ENCODE results near the gene PHOX2A.
"Not testable (repeated sequence)": the region's sequence is repeated elsewhere in the genome, so short reads cannot be mapped to it uniquely, and the experiment has no call there.

The PHOX2A gene

DNA sequence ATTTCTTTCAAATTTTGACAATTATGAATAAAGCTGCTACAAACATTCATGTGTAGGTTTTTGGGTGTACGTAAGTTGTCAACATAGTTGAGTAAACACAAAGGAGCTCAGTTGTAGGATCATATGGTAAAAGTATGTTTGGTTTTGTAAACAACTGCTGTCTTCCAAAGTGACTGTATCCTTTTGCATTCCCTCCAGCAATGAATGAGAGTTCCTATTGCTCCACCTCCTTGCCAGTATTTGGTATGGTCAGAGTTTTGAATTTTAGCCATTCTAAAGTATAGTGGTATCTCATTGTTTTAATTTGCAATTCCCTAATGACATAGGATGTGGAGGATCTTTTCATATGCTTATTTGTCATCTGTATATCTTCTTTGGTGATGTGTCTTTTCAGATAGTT lies 28.0 kb upstream of the PHOX2A start:
- TF ChIP-seq TAF1 (IDR thresholded peaks at IDR 0.05; ENCODE audit: low read depth, low read length) = no peak
- no peak for TF ChIP-seq POLR2AphosphoS5 (IDR thresholded peaks at IDR 0.05; ENCODE audit: low read depth, low read length)
- no peak for TF ChIP-seq POU2F2 (IDR thresholded peaks at IDR 0.05; ENCODE audit: low read depth, low read length)
- no peak for TF ChIP-seq PAX5 (IDR thresholded peaks at IDR 0.05; ENCODE audit: insufficient read depth, low read length, severe bottlenecking)
- no peak for TF ChIP-seq SPI1 (IDR thresholded peaks at IDR 0.05; ENCODE audit: low read depth, low read length)
- TF ChIP-seq POLR2A (IDR thresholded peaks at IDR 0.05; ENCODE audit: low read depth, low read length) = no peak
- no peak for FAIRE-seq
- DNase-seq (ENCODE audit: insufficient read length, low spot score) = no peak

DNA sequence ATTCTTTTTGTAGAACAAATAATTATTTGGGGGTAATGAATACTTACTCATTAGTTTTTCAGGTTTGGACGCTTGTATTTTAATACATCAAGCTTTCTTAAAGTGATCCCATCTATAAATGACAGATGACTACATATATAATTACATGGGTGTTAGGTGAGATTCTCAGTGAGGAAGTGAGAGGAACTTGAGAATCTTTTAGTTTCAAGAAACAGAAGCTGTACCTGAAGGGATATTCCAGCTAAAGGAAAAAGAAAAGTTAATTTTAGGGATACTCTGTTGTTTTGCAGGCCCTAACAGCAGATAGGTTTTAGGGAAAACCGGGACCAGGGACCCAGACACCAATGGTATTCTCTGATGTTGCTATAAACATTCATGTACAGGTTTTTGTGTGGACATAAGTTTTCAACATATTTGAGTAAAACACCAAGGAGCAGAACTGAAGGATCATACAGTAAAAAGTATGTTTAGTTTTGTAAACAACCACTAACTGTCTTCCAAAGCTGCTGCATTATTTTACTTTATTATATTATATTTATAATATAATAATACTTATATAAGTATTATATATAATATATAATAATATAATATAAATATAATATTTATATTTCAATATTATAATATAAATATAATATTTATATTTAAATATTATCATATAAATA lies 24.1 kb upstream of the PHOX2A start:
- DNase-seq (ENCODE audit: insufficient read length, low spot score) (no peak), FAIRE-seq (no peak)
- TF ChIP-seq PAX5 (IDR thresholded peaks at IDR 0.05; ENCODE audit: insufficient read depth, low read length, severe bottlenecking) (no peak), SPI1 (IDR thresholded peaks at IDR 0.05; ENCODE audit: low read depth, low read length) (peak; percentile 90), POLR2A (IDR thresholded peaks at IDR 0.05; ENCODE audit: low read depth, low read length) (no peak)

DNA sequence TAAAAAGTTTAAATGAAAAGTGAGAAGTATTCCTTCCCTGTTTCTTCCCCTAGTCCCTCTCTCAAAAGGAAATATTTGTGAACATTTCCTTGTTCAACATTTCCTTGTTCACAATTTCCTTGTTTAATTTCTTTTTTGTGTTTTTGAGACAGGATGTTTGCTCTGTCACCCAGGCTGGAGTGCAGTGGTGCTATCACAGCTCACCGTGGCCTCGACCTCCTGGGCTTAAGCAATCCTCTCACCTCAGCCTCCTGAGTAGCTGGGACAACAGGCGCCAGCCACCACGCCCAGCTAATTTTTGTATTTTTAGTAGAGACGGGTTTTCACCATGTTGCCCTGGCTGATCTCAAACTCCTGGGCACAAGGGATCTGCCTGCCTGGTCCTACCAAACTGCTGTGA lies 23.0 kb upstream of the PHOX2A start:
- peak; percentile 9 for FAIRE-seq
- not testable (repeated sequence) for DNase-seq (ENCODE audit: insufficient read length, low spot score)

DNA sequence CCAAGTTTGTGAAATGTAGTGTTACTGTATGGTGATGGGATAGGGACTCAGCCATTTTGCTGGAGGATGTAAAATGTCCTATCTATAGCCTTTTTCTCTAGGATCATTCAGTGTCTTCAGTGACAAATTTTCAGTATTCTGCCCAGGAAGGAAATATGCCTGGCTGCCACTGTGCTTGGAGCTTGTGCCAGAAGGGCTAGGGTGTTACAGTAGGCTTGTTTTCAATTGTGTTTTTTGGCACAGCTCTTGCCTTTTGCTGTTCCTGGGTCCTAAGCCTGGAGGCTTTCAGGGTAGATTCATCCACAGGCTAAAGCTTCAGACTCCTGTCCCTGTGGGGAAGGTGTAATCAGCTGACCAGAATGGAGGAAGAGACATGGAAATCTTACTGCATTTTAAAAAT lies 22.0 kb upstream of the PHOX2A start:
- no peak for FAIRE-seq
- TF ChIP-seq POU2F2 (IDR thresholded peaks at IDR 0.05; ENCODE audit: low read depth, low read length) (no peak), PAX5 (IDR thresholded peaks at IDR 0.05; ENCODE audit: insufficient read depth, low read length, severe bottlenecking) (no peak), POLR2A (IDR thresholded peaks at IDR 0.05; ENCODE audit: low read depth, low read length) (no peak), TAF1 (IDR thresholded peaks at IDR 0.05; ENCODE audit: low read depth, low read length) (no peak), SPI1 (IDR thresholded peaks at IDR 0.05; ENCODE audit: low read depth, low read length) (no peak), POLR2AphosphoS5 (IDR thresholded peaks at IDR 0.05; ENCODE audit: low read depth, low read length) (no peak)
- no peak for DNase-seq (ENCODE audit: insufficient read length, low spot score)

DNA sequence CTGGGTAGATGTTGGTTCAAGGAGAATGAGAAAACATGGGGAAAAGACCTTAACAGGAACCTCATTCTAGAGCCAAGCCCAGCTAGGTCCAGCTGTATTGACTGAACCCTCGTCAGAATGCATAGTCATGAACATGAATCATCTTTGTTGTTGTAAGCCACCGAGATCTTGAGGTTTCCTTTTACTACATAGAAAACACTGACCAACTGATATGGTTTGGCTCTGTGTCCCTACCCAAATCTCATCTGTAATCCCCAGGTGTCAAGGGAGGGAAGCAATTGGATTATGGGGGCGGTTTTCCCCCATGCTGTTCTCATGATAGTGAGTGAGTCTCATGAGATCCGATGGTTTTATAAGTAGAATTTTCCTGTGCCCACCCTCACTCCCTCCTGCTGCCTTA lies 19.4 kb upstream of the PHOX2A start:
- TF ChIP-seq POLR2AphosphoS5 (IDR thresholded peaks at IDR 0.05; ENCODE audit: low read depth, low read length) (no peak), POLR2A (IDR thresholded peaks at IDR 0.05; ENCODE audit: low read depth, low read length) (no peak), PAX5 (IDR thresholded peaks at IDR 0.05; ENCODE audit: insufficient read depth, low read length, severe bottlenecking) (no peak), SPI1 (IDR thresholded peaks at IDR 0.05; ENCODE audit: low read depth, low read length) (no peak), TAF1 (IDR thresholded peaks at IDR 0.05; ENCODE audit: low read depth, low read length) (no peak), POU2F2 (IDR thresholded peaks at IDR 0.05; ENCODE audit: low read depth, low read length) (no peak)
- no peak for DNase-seq (ENCODE audit: insufficient read length, low spot score)
- no peak for FAIRE-seq

DNA sequence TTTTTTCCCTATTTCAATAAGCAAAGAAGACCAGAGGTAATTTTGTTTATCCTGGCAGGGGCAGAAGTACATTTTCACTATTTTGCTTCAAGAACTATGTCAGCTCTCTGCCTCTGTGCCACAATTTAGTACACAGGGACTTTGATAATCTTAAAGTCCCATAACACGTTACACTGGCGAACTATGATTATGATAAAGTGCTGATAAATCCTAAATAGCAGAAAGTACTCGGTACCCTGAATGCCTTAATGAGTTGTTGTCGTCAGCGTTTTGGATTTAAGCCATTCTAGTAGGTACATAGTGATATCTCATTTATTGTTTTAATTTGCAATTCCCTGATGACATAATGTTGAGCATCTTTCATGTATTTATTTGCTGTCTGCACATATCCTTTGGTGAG lies 16.6 kb upstream of the PHOX2A start:
- TF ChIP-seq POU2F2 (IDR thresholded peaks at IDR 0.05; ENCODE audit: low read depth, low read length) = no peak
- no peak for TF ChIP-seq SPI1 (IDR thresholded peaks at IDR 0.05; ENCODE audit: low read depth, low read length)
- FAIRE-seq (no peak), DNase-seq (ENCODE audit: insufficient read length, low spot score) (no peak)

DNA sequence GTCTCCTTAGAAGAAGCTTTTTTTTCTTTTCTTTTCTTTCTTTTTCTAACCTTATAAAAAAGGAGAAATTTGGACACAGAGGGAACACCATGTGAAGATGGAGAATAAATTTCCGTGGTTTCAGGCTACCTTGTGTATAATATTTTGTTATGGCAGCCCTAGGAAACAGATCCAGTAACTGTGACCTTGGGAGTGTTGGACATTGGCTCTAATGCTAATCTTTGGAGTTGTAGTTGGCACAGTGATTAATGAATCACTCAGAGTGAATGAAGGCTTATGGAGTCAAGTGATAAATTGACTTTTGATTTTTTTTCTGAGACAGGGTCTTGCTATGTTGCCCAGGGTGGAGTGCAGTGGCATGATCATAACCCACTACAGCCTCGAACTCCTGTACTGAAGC lies 15.5 kb upstream of the PHOX2A start:
- DNase-seq (ENCODE audit: insufficient read length, low spot score) (no peak), FAIRE-seq (no peak)
- TF ChIP-seq PAX5 (IDR thresholded peaks at IDR 0.05; ENCODE audit: insufficient read depth, low read length, severe bottlenecking) = no peak
- TF ChIP-seq TAF1 (IDR thresholded peaks at IDR 0.05; ENCODE audit: low read depth, low read length) = no peak
- TF ChIP-seq POLR2A (IDR thresholded peaks at IDR 0.05; ENCODE audit: low read depth, low read length) = no peak
- no peak for TF ChIP-seq SPI1 (IDR thresholded peaks at IDR 0.05; ENCODE audit: low read depth, low read length)
- TF ChIP-seq POU2F2 (IDR thresholded peaks at IDR 0.05; ENCODE audit: low read depth, low read length) = no peak
- TF ChIP-seq POLR2AphosphoS5 (IDR thresholded peaks at IDR 0.05; ENCODE audit: low read depth, low read length) = no peak

DNA sequence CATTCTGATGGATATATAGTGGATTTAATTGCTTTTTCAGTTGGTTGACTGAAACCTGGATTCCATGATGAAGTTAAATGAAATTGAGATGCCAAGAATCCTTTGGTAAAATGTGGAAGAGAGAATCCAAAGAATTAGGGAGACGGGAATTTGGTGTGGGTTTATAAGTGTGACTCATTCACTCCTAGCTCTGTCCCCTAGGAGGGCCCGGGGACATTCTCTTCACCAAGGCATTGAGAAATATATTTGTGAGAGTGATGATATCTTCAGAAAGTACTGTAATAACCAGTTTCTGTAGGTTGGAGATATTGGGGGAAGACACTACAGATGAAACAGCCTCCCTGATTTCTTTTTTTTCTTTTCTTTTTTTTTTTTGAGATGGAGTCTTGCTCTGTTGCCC lies 13.6 kb upstream of the PHOX2A start:
- no peak for TF ChIP-seq TAF1 (IDR thresholded peaks at IDR 0.05; ENCODE audit: low read depth, low read length)
- TF ChIP-seq PAX5 (IDR thresholded peaks at IDR 0.05; ENCODE audit: insufficient read depth, low read length, severe bottlenecking) = no peak
- no peak for TF ChIP-seq POLR2A (IDR thresholded peaks at IDR 0.05; ENCODE audit: low read depth, low read length)
- no peak for TF ChIP-seq POU2F2 (IDR thresholded peaks at IDR 0.05; ENCODE audit: low read depth, low read length)
- TF ChIP-seq POLR2AphosphoS5 (IDR thresholded peaks at IDR 0.05; ENCODE audit: low read depth, low read length) = no peak
- no peak for TF ChIP-seq SPI1 (IDR thresholded peaks at IDR 0.05; ENCODE audit: low read depth, low read length)
- no peak for FAIRE-seq
- no peak for DNase-seq (ENCODE audit: insufficient read length, low spot score)

DNA sequence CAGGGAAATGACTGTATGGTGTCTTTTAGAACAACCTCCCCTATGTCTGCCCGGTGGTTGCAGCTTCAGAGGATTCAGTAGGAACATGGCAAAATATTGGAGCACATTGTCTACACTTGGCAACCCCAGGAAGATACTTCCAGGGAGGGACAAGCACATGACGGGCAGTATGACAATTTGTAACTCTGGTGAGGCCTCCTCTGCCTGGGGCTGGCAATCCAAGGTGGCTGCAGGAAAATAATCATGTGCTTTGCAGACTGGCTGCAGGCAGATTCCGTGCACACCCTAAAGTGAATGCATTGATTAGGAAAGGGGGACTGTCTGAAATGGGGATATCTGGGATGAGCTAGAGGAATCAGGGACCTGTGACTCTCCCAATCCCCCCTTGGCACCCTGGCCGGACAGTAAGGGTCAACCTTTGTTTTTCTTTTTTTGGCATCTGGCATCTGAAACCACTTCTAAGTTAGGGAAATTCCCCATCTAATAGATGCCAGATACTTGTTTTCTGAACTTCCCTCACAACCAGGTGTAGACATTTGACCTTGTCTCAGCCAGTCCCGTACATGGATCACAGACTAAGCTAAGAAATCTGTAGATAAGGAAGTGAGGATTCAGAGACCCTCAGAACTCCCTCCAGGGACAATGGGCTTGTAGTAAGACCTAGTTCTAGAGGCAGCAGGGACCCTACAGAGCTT lies 10.5 kb upstream of the PHOX2A start:
- TF ChIP-seq POLR2A (IDR thresholded peaks at IDR 0.05; ENCODE audit: low read depth, low read length) (no peak), POLR2AphosphoS5 (IDR thresholded peaks at IDR 0.05; ENCODE audit: low read depth, low read length) (no peak), TAF1 (IDR thresholded peaks at IDR 0.05; ENCODE audit: low read depth, low read length) (no peak), POU2F2 (IDR thresholded peaks at IDR 0.05; ENCODE audit: low read depth, low read length) (no peak), PAX5 (IDR thresholded peaks at IDR 0.05; ENCODE audit: insufficient read depth, low read length, severe bottlenecking) (no peak), SPI1 (IDR thresholded peaks at IDR 0.05; ENCODE audit: low read depth, low read length) (no peak)
- no peak for DNase-seq (ENCODE audit: insufficient read length, low spot score)
- no peak for FAIRE-seq

DNA sequence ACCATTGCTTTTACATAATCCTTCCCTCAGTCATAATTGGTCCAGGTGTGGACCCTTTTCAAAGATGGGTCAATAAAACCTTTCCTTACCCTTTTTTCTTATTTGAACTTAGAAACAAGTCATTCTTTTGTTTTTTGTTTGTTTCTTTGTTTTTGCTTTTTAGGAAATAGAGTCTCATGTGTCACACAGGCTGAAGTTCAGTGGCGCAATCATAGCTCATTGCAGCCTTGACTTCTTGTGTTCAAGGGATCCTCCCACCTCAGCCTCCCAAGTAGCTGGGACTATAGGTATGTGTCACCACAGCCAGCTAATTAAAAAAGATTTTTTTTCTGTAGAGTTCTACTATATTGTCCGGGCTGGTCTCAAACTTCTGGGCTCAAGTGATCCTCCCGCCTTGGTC lies 9.4 kb upstream of the PHOX2A start:
- TF ChIP-seq SPI1 (IDR thresholded peaks at IDR 0.05; ENCODE audit: low read depth, low read length) (no peak), PAX5 (IDR thresholded peaks at IDR 0.05; ENCODE audit: insufficient read depth, low read length, severe bottlenecking) (no peak), POLR2A (IDR thresholded peaks at IDR 0.05; ENCODE audit: low read depth, low read length) (no peak), POU2F2 (IDR thresholded peaks at IDR 0.05; ENCODE audit: low read depth, low read length) (no peak)
- FAIRE-seq = no peak

More for the DNA sequence above, 9.4 kb upstream of the PHOX2A start:
- DNase-seq (ENCODE audit: insufficient read length, low spot score) = no peak

Measured in GM12891 (cell line).